Measurements from ENCODE around the gene NDE1. TPM values are rescaled to one million over a fixed set of nuclear protein-coding genes. Genes with fewer than 3 reads are reported as not detected.
A peak's percentile ranks its signal among the peaks of the same experiment; 100 is the strongest.
"Not testable (repeated sequence)": the region's sequence is repeated elsewhere in the genome, so short reads cannot be mapped to it uniquely, and the experiment has no call there.

NDE1 gene
- total RNA-seq, 1 experiment from 2014 or later = 162 TPM

DNA sequence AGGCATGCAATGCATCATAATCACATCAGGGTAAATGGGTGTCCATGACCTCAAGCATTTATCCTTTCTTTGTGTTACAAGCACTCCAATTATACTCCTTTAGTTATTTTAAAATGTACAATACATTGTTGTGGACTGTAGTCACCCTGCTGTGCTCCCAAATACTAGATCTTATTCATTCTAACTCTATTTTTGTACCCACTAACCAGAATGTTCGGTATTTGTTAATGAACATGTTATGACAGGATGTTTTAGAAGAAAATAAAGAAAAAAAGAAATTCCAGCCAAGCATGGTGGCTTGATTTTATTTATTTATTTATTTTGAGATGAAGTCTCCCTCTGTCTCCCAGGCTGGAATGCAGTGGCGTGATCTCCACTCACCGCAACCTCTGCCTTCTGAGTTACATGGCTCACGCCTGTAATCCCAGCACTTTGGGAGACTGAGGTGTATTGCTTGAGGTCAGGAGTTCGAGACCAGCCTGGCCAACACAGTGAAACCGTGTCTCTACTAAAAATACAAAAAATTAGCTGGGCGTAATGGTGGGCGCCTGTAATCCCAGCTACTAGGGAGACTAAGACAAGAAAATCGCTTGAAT is 1.8 kb upstream of the NDE1 start:
- DNase-seq (ENCODE audit: unreplicated experiment) = no peak
- Mint-ChIP-seq H3K9me3 (ENCODE audit: unreplicated experiment) (no peaks in the 10 kb centered on the region), H3K4me3 (ENCODE audit: unreplicated experiment) (no peak overlapping the region), H3K36me3 (ENCODE audit: insufficient read depth, unreplicated experiment) (peaks cover 5% of the 10 kb centered on the region), H3K27me3 (ENCODE audit: insufficient read depth, unreplicated experiment) (no peaks in the 10 kb centered on the region), H3K4me1 (ENCODE audit: insufficient read depth, unreplicated experiment) (peaks cover 11% of the 10 kb centered on the region), H3K27ac (ENCODE audit: low read depth, unreplicated experiment) (no peak overlapping the region)
- intact Hi-C loops (cut with micrococcal nuclease) = no loop called here
- no peak for TF ChIP-seq CTCF (IDR thresholded peaks at IDR 0.05; ENCODE audit: unreplicated experiment)
- BruUV-seq (replicated peaks) = no TSS peak
- POLR2A ChIA-PET = interaction anchor here (8.0 kb wide), 1 partner anchor 24 kb away, joined by 173 read pairs; no protein-coding TSS in a partner anchor
- CTCF ChIA-PET = no interaction called here

GRCh38 chr16:15649311-15649710 is 734 bp upstream of the NDE1 start:
- H3K27me3 Mint-ChIP-seq (ENCODE audit: insufficient read depth, unreplicated experiment); H3K9me3 Mint-ChIP-seq (ENCODE audit: unreplicated experiment); CTCF ChIA-PET; intact Hi-C loops (cut with micrococcal nuclease); H3K4me1 Mint-ChIP-seq (ENCODE audit: insufficient read depth, unreplicated experiment); H3K27ac Mint-ChIP-seq (ENCODE audit: low read depth, unreplicated experiment); H3K36me3 Mint-ChIP-seq (ENCODE audit: insufficient read depth, unreplicated experiment); BruUV-seq (replicated peaks); DNase-seq (ENCODE audit: unreplicated experiment): not testable (repeated sequence)
- H3K4me3 Mint-ChIP-seq (ENCODE audit: unreplicated experiment) = peak overlapping the region; percentile 100
- POLR2A ChIA-PET = interaction anchor here (0.7 to 6.3 kb wide), 4 partner anchors 6 to 33 kb away, joined by 4 to 139 read pairs (median 60); partner anchors contain the start of gene MARF1

DNA sequence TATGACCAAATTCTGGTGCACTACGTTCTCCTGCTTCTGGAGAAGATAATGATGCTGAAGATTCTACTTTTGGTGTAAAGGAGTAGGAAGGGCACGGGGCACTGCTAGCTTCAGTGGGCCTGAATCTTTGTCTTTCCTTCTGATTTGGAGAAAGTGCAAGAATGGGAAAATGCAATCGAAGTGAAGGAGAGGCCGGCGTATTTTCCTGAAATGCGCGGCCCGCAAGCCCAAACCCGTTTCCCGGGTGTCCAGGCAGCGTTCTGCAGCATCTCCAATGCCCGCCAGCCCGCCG is 372 bp upstream of the NDE1 start:
- intact Hi-C loops (cut with micrococcal nuclease) = loop anchor here (2.0 kb wide), 1 partner anchor 55 kb away; no protein-coding TSS in a partner anchor
- no peaks in the 10 kb centered on the region for H3K9me3 Mint-ChIP-seq (ENCODE audit: unreplicated experiment)
- no TSS peak for BruUV-seq (replicated peaks)
- peaks cover 9% of the 10 kb centered on the region for H3K36me3 Mint-ChIP-seq (ENCODE audit: insufficient read depth, unreplicated experiment)
- TF ChIP-seq CTCF (IDR thresholded peaks at IDR 0.05; ENCODE audit: unreplicated experiment) = no peak
- no peaks in the 10 kb centered on the region for H3K27me3 Mint-ChIP-seq (ENCODE audit: insufficient read depth, unreplicated experiment)
- peak overlapping the region; percentile 100 for H3K4me3 Mint-ChIP-seq (ENCODE audit: unreplicated experiment)
- DNase-seq (ENCODE audit: unreplicated experiment) = no peak
- ChIA-PET CTCF (no interaction called here), POLR2A (interaction anchor here (0.7 to 6.3 kb wide), 4 partner anchors 6 to 32 kb away, joined by 4 to 139 read pairs (median 60); partner anchors contain the start of gene MARF1)
- H3K27ac Mint-ChIP-seq (ENCODE audit: low read depth, unreplicated experiment) = no peak overlapping the region
- peaks cover 8% of the 10 kb centered on the region for H3K4me1 Mint-ChIP-seq (ENCODE audit: insufficient read depth, unreplicated experiment)

GRCh38 chr16:15650698-15651171 is 690 bp downstream of the NDE1 start:
- peak; percentile 46 for DNase-seq (ENCODE audit: unreplicated experiment)
- peaks cover 9% of the 10 kb centered on the region for H3K36me3 Mint-ChIP-seq (ENCODE audit: insufficient read depth, unreplicated experiment)
- ChIA-PET CTCF (interaction anchor here (0.8 to 3.4 kb wide), 2 partner anchors 9 to 175 kb away, joined by 3 to 14 read pairs; partner anchors contain the start of gene MARF1), POLR2A (interaction anchor here (0.7 to 6.3 kb wide), 8 partner anchors 7 to 238 kb away, joined by 3 to 139 read pairs (median 6); partner anchors contain the start of genes CEP20 and MARF1)
- no peak for TF ChIP-seq CTCF (IDR thresholded peaks at IDR 0.05; ENCODE audit: unreplicated experiment)
- peak overlapping the region; percentile 96 for H3K27ac Mint-ChIP-seq (ENCODE audit: low read depth, unreplicated experiment)
- H3K9me3 Mint-ChIP-seq (ENCODE audit: unreplicated experiment) = no peaks in the 10 kb centered on the region
- H3K27me3 Mint-ChIP-seq (ENCODE audit: insufficient read depth, unreplicated experiment) = no peaks in the 10 kb centered on the region
- H3K4me3 Mint-ChIP-seq (ENCODE audit: unreplicated experiment) = peak overlapping the region; percentile 100
- intact Hi-C loops (cut with micrococcal nuclease) = loop anchor here (2.0 kb wide), 1 partner anchor 54 kb away; no protein-coding TSS in a partner anchor
- H3K4me1 Mint-ChIP-seq (ENCODE audit: insufficient read depth, unreplicated experiment) = peaks cover 8% of the 10 kb centered on the region
- no TSS peak for BruUV-seq (replicated peaks)

All from MCF 10A (cell line).